GM13976 (cell line): Measurements from ENCODE around the gene RSPO3.

Experiments used
- DNase-seq: peaks from one replicate; pipeline ENCODE4 v3.0.0; 2012; ENCODE audit warnings: low spot score
- CTCF ChIP-seq: IDR thresholded peaks from 2 replicates; pipeline ENCODE4 v1.5.1; 2012; ENCODE audit warnings: borderline replicate concordance, mild to moderate bottlenecking; ENCODE audit not compliant: insufficient read depth; ENCODE audit errors: extremely low read depth, missing control alignments, control extremely low read depth
- in situ Hi-C: fragments of 300-500 bp; cut with MboI; formaldehyde crosslinking; loops from one replicate; pipeline ENCODE4 v1.12.0; 2022; ENCODE audit warnings: low sequenced_read_pairs, mixed read lengths, inconsistent platforms; ENCODE audit not compliant: unreplicated experiment

Gene RSPO3

GRCh38 chr6:127107916-127108315, 10.6 kb upstream of the RSPO3 start:
- TF ChIP-seq CTCF, result no peak
- in situ Hi-C loops, result no loop called here
- no peak for DNase-seq

GRCh38 chr6:127110712-127111111, 7.8 kb upstream of the RSPO3 start:
- DNase-seq, result no peak
- in situ Hi-C loops, result no loop called here
- TF ChIP-seq CTCF, result no peak

- no peak for DNase-seq
- in situ Hi-C loops, result no loop called here
- no peak for TF ChIP-seq CTCF
Measured at GRCh38 chr6:127111526-127111925, 6.9 kb upstream of the RSPO3 start.

- no peak for TF ChIP-seq CTCF
- in situ Hi-C loops, result no loop called here
- DNase-seq, result no peak
Measured at GRCh38 chr6:127114214-127114760, 4.2 kb upstream of the RSPO3 start.

- in situ Hi-C loops, result no loop called here
- no peak for TF ChIP-seq CTCF
- DNase-seq, result no peak
Measured at GRCh38 chr6:127115084-127115655, 3.3 kb upstream of the RSPO3 start.

GRCh38 chr6:127115746-127116145, 2.7 kb upstream of the RSPO3 start:
- no peak for TF ChIP-seq CTCF
- in situ Hi-C loops, result no loop called here
- no peak for DNase-seq
